Stimulated activated CD4-positive, alpha-beta T cell treated with anti-CD3 and anti-CD28 coated beads, Interleukin-2, amount 100 ng/mL, for 48 hours (primary cell): ENCODE measurements around the gene FBXL7.

Experiments used
- DNase-seq, 2 donors: peaks; one replicate each; pipeline ENCODE4 v3.0.0-alpha.2; 2020

Gene FBXL7

DNA sequence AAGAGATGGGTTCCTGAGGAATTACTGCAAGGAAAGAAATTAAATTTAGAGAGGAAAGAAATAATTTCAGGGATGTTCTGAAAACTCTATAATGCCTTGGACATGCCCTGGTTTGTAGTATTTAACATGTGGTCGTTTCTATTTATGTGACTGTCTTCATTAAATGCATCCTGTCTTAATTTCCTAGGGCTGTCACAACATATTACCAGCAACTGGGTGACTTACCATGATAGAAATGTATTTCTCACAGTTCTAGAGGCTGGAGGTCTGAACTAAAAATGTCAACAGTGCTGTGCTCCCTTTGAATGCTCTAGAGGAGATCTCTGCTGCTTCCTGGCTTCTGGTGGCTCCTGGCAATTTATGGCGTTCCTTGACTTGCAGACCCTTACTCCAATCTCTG, 287.7 kb downstream of the FBXL7 start:
- DNase-seq, result no peak

DNA sequence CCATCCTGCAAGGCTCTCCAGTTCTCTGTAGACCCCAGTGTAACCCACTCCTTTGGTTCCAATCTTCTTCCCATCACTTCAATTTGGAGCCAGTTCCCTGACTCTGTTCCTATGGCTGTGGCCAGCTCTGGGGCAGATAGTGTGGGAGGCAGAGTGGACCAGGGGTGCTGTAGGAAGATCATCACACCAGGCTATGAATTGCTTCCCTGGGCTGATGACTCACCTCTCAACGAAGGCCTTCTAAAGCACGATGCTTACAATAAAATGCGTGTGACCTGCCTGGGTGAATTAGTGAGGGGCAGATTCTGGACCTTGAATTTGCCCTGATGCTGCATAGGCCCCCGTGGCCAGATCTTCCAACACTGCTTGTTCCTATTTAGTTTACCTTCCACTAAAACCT, 289.7 kb downstream of the FBXL7 start:
- no peak for DNase-seq

DNA sequence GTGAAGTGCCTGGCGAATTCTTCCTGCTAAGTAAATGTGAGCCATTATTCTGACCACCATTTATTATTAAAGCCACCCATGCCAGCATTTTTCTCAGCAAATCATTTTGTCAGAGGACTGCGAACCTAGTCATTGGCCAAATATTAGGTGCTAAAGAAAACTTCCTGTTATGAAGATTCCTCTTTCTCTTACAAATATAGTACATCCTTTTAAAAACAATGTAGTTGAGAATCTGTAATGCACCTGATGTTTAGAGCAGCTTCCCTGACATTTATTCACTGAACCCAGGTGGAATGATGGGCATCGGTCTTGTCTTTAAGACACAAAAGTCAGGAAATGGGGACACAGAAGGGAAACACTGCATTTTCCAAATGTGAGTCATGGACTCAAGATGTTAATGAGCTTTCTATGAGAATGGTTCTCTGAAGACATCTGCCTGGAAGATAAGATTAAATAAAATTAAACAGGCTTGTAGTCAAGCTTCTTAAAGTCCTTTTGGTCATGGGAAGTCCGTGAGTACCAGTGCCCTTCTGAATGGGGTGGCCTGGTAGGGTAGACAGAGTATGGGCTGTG, 290.6 kb downstream of the FBXL7 start:
- no peak for DNase-seq

DNA sequence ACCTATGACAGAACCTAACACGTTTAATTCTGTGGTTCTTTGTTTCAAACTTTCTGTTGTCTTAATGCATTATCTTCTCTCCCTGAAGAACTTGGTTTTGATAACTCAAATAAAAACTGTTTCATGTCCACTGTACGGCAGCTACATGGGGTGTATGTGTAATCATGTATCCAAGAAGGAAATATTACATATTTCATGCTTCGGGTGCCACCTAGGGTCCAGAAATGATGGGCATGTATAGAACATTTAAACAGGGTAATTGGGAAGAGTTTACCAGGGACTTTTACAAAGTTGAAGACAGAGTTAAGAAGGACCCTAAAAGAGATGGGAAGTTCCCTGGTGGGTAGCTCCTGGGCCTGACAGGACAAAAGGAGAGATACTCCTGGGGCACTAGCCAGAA, 291.3 kb downstream of the FBXL7 start:
- DNase-seq, result no peak

DNA sequence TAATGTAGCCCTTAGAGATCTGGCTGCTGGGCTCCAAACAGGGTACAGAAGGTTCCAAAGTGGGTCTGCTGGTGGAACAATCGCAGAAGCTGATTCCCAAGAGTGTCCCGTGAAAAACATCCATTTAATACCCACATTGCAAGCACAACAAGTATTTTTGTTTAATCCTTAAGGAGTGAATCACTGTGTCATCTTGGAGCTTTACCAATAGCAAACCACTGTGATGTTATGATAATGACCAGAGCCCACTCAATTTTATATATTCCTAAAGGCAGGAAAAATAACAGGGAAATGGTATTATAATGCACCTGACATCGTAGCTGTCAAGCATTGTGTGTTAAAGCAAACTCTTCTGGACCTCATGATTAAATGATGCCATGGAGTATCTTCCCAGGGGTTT, 291.9 kb downstream of the FBXL7 start:
- no peak for DNase-seq

DNA sequence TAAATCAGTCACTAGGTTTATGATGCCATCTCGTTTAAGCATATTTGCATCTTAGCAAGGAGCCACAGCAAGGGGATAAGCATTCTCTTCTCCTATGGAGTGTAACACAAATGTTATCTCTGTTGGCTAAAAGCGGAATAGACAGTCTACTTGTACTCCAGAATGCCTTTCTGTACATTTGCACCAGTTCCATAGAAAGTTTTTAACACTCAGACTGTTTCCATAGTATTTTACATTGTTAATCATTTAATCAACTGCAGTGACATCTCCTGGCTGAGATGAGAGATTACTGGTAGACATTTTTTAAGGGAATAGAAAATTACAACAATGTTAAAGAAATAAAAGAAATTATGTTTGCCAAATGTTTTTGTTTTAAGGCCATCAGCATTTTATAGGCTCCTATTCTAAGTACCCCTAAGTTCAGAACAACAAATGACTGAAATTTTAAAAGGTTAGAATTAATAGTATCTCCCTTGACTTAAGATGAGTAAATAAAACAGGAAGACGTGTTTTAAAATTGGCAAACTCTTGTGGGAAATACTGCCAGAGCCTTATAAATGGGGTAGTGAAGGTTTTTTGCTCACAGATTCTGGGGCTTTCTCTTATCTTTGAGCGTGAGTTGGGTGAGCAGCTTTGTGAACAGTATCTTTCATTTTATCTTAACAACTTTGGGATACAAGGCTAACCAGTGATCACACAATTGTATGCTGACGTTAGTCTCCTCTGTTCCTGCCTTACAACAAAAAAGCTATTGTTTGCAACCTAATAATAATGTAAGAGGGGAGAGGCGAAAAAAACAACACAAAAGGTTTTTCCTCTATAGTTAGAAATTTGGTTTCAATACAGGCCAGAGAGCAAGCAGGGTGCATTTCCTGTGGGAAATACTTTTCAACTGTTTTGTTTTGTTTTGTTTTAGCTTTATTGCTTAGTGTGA, 294.3 kb downstream of the FBXL7 start:
- no peak for DNase-seq

DNA sequence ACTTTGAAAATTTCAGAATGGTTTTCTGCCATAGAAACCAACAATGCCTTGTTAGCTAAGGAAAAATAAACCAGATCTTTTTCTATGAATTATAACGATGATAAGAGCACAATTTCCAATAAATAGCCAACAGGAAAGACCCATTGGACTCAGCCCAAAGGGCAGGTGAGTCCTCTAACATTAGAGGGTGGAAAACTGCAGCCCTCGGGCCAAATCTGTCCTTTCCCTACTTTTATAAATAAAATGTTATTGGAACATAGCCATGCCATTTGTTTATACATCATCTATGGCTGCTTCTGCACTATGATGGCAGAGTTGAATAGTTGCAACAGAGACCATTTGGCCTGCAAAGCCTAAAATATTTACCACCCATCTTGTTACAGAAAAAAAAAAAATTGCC, 296.1 kb downstream of the FBXL7 start:
- no peak for DNase-seq

DNA sequence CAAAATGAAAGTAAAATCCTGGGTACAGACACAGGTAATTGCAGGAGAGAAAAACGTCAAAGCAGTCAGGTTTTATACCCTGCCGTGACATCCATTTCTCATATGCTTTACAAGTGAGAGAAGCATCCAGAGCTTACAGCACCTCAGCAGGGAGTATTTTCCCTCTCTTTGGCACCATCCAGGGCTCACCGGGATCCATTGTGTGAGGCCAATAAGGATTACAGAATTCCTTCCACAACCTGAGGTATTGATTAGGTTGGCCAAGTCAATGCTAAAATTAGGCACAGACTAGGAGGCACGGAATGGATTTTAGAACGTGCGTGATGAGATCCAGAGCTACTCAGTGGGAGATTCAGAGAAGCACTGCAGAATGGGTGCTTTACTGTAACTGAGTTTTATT, 296.6 kb downstream of the FBXL7 start:
- DNase-seq, result no peak

DNA sequence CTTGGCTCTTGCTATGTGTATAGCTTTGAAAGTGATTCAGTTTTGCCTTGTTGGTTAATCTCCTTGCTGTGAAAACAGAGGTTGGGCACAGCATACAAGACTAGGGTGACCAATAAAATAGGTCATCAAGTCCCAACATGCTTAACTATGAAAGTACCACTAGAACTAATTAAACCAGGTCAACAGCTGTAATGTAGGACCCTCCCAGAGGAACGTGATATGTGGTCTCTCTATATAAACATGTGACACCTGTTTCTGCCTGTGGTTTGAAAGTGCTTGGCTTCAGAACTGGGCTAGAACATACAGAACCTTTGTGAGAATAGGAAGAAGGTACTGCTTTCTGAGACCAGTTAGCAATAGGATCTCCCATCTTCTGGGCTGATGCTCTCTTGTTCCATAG, 297.1 kb downstream of the FBXL7 start:
- DNase-seq, result no peak

DNA sequence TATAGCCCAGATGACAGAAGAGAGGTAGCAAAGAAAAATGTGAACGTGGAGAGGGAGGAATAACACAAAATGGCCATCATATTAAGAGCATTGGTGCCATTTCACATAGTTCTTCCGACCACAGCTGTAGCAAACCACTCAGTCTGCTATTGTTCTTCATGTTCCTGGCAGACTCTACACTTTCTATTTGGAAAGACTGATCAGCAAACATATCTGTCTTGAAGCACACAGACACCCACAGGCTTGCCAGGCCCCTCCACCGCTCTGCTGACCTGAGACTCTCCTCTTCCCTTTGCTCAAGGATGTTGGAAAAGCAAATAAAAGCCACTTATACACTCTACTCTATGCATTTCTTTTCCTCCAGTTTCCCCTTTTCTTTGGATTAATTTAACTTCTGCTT, 298.0 kb downstream of the FBXL7 start:
- DNase-seq, result no peak

DNA sequence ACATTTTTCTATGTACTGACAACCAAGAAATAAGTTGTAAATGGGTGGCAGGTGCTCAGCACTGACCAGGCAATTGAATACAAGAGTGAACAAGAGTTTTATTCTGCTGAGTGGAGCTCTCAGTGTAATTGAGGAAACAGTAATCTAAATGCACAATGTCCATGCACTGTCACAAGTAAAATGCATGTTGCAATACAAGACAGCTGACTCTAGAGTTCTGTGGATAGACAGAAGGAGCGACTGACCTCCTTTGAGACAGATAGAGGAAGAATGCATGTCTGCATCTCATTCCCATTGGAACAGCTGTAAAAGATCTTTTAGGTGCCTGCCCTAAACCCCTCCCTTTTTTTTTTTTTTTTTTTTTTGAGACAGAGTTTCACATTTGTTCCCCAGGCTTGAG, 299.0 kb downstream of the FBXL7 start:
- DNase-seq, result no peak

DNA sequence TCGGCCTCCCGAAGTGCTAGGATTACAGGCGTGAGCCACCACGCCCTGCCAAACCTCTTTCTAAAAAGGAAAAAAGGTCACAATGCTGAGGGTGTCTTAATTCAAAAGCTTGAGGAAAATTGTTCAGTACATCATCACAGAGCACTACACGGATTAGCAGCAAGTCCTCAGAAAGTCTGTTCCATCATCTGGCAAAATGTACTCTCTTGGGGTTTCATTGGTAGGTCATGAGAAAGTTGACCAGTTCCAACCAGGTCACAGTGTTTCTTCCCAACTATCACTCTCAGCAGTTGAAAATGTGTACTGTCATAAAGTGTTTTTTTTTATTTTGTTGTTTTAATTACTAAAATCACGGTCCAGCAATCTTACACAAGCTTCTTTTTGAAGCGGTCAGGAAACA, 299.6 kb downstream of the FBXL7 start:
- no peak for DNase-seq

DNA sequence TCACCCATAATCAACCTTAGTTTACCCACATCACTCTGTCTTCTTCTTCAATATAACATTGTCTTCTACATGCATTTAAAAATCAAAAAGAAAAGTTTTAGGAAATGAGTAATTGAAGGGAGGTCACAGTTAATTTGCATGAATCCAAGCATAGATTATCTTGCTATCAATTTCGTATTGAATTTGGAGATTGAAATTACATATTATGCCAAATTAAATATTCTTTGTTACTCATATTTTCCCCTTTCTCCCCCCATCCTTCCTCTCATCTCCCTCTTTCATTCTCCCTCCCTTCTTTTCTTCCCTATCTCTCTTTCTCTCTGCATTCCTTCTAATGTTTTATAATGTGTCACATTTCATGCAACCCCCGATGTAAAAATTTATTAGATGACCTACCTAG, 303.3 kb downstream of the FBXL7 start:
- DNase-seq, result no peak

DNA sequence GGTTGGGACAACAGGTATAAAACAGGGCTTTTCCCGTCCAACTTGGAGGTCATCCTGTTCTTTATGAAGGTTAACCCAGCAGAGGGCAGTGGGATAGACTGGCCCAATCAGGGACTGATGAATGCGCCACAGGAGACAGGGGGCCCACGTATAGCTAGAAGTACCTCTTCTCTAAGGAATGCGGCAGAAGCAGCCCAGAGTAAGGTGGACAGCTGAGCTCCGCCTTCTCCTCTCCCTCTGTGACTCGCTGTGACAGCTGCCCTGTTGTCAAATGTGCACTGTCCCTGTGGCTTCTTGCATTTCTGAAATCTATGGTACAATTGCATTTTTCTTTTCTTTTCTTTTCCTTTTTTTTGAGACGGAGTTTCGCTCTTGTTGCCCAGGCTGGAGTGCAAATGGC, 306.6 kb downstream of the FBXL7 start:
- DNase-seq, result no peak

DNA sequence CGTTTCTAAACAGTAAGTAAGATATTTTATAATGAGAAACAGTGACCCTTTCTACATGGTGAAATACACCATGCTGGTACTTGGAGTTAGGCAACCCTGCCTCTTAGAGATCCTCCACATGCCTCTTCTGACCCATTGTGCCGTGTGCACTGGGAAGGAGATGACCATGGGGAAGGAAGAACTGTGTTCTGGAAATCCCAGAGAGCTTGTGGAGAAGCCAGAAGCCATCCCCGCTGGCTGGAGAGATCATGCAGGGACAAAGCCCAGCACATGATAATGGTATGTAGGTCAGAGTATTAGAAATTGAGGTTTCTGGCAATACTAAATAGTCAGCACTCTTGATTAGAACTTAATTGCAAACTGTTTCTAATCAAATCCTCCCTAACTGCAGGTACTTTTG, 307.3 kb downstream of the FBXL7 start:
- DNase-seq, result no peak

DNA sequence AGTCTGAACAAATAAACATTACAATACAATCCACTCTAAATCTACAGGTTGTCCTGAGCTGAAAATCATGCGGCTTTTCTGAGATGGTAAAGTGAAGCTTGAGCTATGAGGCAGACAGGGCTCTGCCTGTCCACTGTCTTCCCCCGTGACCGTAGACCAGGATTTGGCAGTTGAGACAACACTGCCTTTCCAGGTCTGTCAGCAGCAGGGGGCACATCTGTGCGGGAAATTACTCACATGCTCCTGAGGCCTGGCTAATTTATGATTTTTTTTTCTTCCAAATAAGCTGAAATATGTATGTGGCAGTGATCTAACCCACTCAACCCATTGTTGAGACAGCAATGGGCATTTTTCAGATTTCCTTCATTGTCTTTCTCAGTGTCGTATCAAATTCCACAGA, 307.9 kb downstream of the FBXL7 start:
- DNase-seq, result no peak

DNA sequence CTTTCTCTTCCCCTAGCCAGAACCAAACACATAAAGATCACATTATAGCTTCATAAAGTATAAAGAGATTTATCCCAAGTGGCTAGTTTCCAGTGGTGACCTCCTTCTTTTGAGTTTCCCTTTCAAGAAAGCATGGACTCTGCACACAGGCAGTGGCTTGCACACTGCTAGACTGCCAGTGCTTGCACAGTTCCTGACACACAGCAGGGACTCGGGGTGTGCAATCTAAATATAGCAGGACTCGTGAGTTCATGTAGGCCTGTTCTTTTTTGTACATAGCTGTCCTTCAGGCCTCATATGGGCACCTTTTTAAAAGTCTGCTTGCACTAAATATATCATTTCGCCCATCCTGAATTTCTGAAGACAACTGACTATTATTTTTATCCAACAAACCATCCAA, 308.6 kb downstream of the FBXL7 start:
- no peak for DNase-seq

DNA sequence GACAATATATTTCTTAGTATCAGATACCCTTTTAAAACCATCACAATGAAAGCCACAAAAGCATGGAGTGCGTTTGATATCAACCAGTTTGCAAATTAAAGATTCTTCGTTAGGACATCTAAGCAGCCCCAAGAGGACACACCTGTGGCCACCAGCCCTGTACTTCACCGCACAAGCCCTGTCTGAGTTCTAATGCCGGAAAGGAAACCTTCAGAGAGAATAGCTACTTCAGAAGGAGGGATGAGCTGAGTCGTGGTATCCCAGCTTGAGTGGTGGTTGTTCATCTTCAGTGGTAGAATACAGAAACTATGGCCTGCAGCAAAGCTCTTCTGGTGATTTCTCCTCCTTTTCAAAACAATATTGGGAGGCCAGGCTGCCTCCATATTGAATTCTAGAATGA, 319.6 kb downstream of the FBXL7 start:
- DNase-seq, result no peak

DNA sequence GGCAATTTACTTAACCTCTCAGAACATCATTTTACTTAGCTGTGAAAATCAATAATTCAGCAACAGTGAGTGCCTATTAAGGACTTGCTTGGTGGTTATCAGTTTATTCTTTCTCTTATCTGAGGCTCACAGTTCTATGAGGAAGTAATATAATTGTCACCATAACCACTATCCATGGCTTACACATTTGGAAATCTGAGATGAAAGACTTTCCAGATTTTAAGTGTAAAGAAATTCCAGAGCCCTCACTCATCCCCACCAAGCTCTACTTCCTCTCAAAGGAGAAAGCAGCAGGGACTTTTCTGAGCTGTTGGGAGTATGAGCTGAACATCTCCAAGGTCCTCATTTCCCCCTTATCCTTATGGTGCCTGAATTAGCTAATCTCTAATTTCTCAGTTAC, 321.5 kb downstream of the FBXL7 start:
- no peak for DNase-seq

DNA sequence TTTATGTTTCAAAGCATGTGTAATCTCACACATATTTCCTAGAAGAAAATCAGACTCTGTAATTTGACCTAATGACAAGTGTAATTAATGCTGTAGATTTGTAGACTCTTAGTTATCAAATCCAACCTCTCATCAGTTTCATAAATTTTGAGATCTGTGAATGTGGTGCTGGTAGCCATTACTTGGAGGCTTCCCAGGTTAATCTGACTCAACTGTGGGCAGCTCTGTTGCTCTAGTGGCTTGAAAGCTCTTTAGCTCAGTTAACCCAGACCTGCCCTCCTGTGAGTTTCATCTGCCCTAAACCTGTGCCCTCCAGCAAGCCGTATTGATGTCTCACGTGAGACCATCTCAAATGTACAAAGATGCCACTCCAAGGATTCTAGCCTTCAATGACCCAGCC, 323.4 kb downstream of the FBXL7 start:
- DNase-seq, result no peak

DNA sequence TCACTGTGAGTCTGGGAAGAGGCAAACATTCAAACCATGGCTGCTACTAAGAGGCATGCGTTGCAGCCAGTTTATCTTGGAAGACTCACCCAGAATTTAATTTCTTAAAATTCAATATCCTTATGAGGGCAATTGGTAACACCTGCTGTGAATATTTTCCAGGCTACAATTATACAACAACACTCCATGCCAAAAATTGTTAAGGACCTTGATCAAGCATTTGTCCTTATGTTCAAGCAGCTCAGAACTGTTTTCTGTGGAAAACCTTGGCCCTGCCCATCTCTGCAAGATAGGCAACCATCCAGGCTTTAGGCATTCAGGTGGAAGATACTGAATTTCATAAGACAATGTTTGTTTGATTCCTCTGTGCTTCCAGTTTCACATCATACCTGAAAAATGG, 327.8 kb downstream of the FBXL7 start:
- DNase-seq, result no peak

DNA sequence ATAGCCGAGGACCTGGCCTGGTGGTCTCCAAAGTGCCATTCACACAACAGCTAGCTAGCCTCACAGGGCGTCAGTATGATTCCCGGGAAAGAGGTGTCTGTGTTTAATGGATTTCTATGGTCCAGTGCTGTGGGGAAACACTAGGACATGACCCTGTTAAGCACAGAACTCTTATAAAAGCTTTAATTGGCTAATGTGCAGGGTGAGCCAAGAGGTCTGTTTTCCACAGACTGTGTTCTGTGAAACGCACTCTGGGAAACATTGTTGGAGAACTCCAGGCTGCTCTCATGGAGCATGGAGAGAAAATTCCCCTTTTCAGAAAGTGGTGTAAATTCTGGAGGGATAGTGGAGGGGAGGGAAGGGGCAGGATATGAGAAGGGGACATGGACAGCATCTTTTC, 331.4 kb downstream of the FBXL7 start:
- no peak for DNase-seq

DNA sequence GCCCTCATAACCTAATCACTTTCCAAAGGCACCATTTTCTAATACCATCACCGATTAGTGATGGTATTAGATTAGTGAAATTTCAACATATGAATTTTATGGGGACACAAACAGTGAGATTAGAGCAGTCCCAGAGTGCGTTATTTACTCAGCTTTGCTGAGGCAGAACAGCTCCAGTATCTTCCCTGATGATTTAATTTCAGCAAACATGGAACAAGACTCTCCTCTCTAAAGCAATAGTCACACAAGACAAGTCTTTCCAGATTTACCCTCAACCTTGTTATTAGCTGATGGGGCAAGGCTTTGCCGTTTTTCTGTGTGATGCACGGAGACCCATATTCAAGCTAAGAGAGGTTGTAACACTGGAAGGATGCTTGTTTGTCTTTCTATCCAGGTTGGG, 333.4 kb downstream of the FBXL7 start:
- no peak for DNase-seq

DNA sequence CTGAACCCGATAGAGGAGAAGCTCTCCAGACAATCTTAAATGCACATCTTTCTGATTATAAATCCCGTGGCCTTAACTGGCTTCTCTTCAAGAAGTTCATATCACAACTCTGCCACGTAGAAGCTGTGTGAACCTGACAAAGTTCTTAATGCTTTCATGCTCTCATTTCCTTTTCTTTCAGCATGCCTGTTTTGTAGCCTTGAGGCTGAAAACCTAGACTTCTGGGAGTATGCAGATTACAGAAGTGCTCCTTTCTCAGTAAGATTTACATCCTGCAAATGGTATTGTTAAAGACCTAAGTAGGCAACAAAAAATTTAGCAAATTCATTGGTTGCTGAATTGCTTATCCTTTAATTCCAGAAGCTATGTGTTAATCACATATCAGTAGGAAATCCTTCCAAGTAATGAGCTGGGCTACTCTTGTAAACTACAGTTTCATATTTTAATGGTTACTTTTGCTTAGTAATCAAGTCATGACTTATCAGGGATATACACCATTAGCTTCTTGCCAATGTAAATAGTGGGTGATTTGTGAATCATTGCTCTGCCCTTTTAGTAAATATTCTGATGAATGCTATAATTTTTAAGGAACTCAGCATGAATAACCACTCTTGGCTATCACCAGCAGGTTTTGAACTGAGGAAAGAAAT, 334.7 kb downstream of the FBXL7 start:
- DNase-seq, result no peak
